Testis (tissue), 3 donors: Measurements from ENCODE around the gene GZF1. TPM values are rescaled to one million over a fixed set of nuclear protein-coding genes. Genes with fewer than 3 reads are reported as not detected.

ENCODE experiments used
- DNase-seq: peaks from one replicate; pipeline ENCODE4 v3.0.0-alpha.2; 2019
- H3K27ac ChIP-seq, 2 donors: fragments of 200-600 bp; sonication (generic); one replicate each; pipeline ENCODE4 v1.5.1; 2019
- H3K27me3 ChIP-seq: fragments of 200-600 bp; sonication (generic); one replicate; pipeline ENCODE4 v1.5.1; 2019
- H3K36me3 ChIP-seq: fragments of 200-600 bp; sonication (generic); one replicate; pipeline ENCODE4 v1.5.1; 2017; ENCODE audit warnings: low read depth; ENCODE audit errors: missing control alignments
- H3K4me1 ChIP-seq: fragments of 200-600 bp; sonication (generic); one replicate; pipeline ENCODE4 v1.5.1; 2019
- H3K4me3 ChIP-seq, 2 donors: fragments of 200-600 bp; sonication (generic); one replicate each; pipeline ENCODE4 v1.5.1; 2017 to 2019
- H3K9me3 ChIP-seq: fragments of 200-600 bp; sonication (generic); one replicate; pipeline ENCODE4 v1.5.1; 2017
- POLR2A ChIP-seq: fragments of 450-650 bp; IDR thresholded peaks from one replicate; pipeline ENCODE4 v1.6.1; 2017; ENCODE audit warnings: antibody characterized with exemption, mild to moderate bottlenecking, moderate library complexity
- WGBS, 2 donors: methylation state at CpG; one replicate each; pipeline ENCODE4 v1.1.5; 2018; 5-methylcytosine and 5-hydroxymethylcytosine counted together
- intact Hi-C: fragments of 100-400 bp; cut with DNase I; formaldehyde crosslinking; loops from one replicate; pipeline ENCODE4 v1.15.1; 2023; ENCODE audit warnings: low total_unique reads
- polyA plus RNA-seq: library from polyadenylated mRNA; stranded (reverse); fragments of 350-450 nt; fragmentation: Illumina TruSeq; extraction: RNeasy Lipid Tissue Mini Kit (QIAGEN cat#74804); gene quantifications from one replicate; pipeline ENCODE4 v1.2.3, GENCODE V29; 2014; ENCODE audit warnings: low read depth, low replicate concordance; ENCODE audit not compliant: insufficient read depth
- total RNA-seq, 2 donors: library from RNA; depleted of rRNA; stranded (reverse); fragments of >200 nt; gene quantifications; one replicate each; pipeline ENCODE4 v1.2.3, GENCODE V29; 2016
- TF ChIP-seq, protein P1 (sequence below), 3 experiments: fragments of 450-650 bp in 2 of 3; fragments of 200-600 bp in 1 of 3; sonication (generic) in 1 of 3; IDR thresholded peaks; one replicate each; pipeline ENCODE4 v1.5.1; 2016 to 2019; ENCODE audit warnings: antibody characterized with exemption in 3 of 3, mild to moderate bottlenecking in 2 of 3, moderate library complexity in 1 of 3

Gene GZF1
- total and polyA plus RNA-seq, 3 donors from 2014 or later, result 32.4 to 47.4 (median 46.1) TPM

DNA sequence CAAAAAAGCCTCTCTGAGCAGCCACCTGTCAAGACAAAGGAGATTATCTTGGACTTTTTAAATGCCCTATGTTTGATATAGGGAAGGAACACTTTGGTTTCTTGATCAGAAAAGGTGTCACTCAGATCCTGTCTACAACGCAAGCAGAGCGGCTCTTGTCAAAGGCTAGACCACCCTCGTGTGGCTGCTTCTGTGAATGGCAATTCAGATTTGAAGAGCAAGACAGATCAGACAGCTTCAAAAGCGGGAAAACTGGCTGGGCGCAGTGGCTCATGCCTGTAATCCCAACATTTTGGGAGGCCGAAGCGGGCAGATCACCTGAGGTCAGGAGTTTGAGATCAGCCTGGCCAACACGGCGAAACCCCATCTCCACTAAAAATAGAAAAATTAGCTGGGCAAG is 21.5 kb upstream of the GZF1 start:
- 46 to 64% methylated on average over 9 of the region's 9 CpGs for WGBS, 2 donors
- intact Hi-C loops, result no loop called here

DNA sequence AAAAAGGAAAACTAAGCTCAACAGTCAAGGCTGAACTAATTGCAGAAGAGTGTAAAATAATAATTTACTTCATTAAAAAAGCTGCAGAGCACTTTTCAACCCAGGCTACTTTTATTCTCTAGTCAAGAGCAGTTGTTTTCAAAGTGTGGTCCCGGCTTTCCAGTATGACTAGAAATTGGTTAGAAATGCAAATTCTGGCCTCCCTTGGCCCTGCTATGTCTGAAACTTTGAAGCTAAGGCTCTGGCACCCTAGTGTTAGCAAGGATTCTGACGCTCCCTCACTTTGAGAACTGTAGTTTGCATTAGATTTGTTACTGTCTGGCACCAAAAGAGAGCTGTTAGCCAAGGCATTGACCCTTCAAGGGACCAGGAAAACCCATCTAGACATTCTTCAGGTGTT is 20.9 kb upstream of the GZF1 start:
- H3K4me1 ChIP-seq, result peaks cover 7% of the 10 kb centered on the region
- H3K4me3 ChIP-seq, result no peak overlapping the region
- TF ChIP-seq POLR2A, result no peak
- TF ChIP-seq, protein P1, sequence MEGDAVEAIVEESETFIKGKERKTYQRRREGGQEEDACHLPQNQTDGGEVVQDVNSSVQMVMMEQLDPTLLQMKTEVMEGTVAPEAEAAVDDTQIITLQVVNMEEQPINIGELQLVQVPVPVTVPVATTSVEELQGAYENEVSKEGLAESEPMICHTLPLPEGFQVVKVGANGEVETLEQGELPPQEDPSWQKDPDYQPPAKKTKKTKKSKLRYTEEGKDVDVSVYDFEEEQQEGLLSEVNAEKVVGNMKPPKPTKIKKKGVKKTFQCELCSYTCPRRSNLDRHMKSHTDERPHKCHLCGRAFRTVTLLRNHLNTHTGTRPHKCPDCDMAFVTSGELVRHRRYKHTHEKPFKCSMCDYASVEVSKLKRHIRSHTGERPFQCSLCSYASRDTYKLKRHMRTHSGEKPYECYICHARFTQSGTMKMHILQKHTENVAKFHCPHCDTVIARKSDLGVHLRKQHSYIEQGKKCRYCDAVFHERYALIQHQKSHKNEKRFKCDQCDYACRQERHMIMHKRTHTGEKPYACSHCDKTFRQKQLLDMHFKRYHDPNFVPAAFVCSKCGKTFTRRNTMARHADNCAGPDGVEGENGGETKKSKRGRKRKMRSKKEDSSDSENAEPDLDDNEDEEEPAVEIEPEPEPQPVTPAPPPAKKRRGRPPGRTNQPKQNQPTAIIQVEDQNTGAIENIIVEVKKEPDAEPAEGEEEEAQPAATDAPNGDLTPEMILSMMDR (IDR thresholded peaks at IDR 0.05), result no peak
- H3K9me3 ChIP-seq, result no peaks in the 10 kb centered on the region
- H3K27ac ChIP-seq, result no peak overlapping the region
- WGBS, 2 donors, result 78% methylated on average over 2 of the region's 2 CpGs
- H3K27me3 ChIP-seq, result no peaks in the 10 kb centered on the region
- H3K36me3 ChIP-seq, result no peaks in the 10 kb centered on the region
- no peak for DNase-seq
- intact Hi-C loops, result no loop called here

More for the DNA sequence above, 21.5 kb upstream of the GZF1 start:
- Histone ChIP-seq H3K27me3 (no peaks in the 10 kb centered on the region), H3K36me3 (no peaks in the 10 kb centered on the region), H3K27ac (peak overlapping the region; percentile 44 to 65), H3K4me1 (peaks cover 7% of the 10 kb centered on the region), H3K9me3 (no peaks in the 10 kb centered on the region), H3K4me3 (no peak overlapping the region)
- DNase-seq, result peak; percentile 88
- TF ChIP-seq, protein P1 (IDR thresholded peaks at IDR 0.05), result peak; percentile 43 to 72 (median 65)
- TF ChIP-seq POLR2A, result no peak

DNA sequence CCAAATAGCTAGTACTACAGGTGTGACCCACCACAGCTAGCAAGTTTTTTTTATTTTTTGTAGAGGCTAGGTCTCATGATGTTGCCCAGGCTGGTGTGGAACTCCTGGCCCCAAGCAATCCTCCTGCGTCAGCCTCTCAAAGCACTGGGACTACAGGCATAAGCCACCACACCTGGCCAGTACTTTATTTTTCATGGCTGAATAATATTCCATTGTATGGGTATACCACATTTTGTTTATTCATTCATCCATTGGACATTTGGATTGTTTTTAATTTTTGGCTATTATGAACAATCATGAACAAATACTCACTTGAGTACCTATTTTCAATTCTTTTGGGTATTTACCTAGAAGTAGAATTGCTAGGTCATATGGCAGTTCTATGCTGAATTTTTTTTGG is 18.4 kb upstream of the GZF1 start:
- TF ChIP-seq, protein P1 (IDR thresholded peaks at IDR 0.05), result no peak
- TF ChIP-seq POLR2A, result no peak
- Histone ChIP-seq H3K9me3 (no peaks in the 10 kb centered on the region), H3K36me3 (no peaks in the 10 kb centered on the region), H3K4me1 (no peaks in the 10 kb centered on the region), H3K27me3 (no peaks in the 10 kb centered on the region), H3K27ac (no peak overlapping the region), H3K4me3 (no peak overlapping the region)
- intact Hi-C loops, result no loop called here
- no peak for DNase-seq
- 100% methylated on average over 1 of the region's 1 CpG for WGBS, 2 donors

DNA sequence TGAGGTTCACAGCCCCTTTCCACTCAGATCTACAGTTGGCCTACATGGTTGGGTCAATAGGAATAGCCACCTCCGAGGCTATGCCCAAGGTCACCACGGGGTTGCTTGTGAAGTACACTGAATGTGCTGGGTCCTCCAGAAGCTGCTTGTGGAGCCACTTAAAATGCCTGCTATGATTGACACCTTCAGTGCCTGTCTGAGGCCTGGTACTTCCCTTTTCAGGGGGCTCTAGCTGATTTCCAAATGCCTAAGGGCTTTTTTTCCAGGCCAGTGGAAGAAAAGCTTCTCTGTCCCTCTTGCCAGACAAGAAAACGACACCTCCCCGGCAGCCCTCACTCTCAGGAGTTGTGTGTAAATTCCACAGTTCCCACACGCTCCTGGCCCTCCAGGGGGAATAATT is 17.6 kb upstream of the GZF1 start:
- no peak overlapping the region for H3K4me3 ChIP-seq
- intact Hi-C loops, result no loop called here
- WGBS, 2 donors, result 75 to 95% methylated on average over 3 to 5 of the region's 5 CpGs
- no peaks in the 10 kb centered on the region for H3K36me3 ChIP-seq
- H3K4me1 ChIP-seq, result peaks cover 4% of the 10 kb centered on the region
- DNase-seq, result no peak
- TF ChIP-seq, protein P1 (IDR thresholded peaks at IDR 0.05), result no peak
- no peak for TF ChIP-seq POLR2A
- H3K27me3 ChIP-seq, result no peaks in the 10 kb centered on the region
- H3K27ac ChIP-seq, result no peak overlapping the region
- no peaks in the 10 kb centered on the region for H3K9me3 ChIP-seq

DNA sequence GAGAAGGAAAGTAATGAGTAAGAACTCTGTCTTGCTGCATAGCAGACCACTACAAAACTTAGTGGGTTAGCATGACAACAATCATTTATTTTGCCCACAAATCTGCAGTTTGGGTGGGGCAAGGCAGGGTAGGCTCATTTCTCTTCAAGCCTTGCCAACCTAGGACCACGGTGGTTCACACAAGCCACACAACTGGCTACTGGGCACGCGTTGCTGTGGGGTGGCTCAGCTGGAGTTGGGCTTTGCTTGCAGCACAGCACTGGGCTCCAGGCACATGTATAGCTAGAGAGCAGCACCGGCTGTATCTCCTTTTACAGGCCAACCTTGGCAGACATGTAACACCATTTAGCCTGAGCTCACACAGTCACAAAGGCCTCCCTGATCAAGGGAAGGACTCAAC is 16.0 kb upstream of the GZF1 start:
- no peak overlapping the region for H3K27ac ChIP-seq
- peaks cover 6% of the 10 kb centered on the region for H3K4me1 ChIP-seq
- no peak for TF ChIP-seq POLR2A
- TF ChIP-seq, protein P1 (IDR thresholded peaks at IDR 0.05), result no peak
- 87 to 94% methylated on average over 3 to 4 of the region's 4 CpGs for WGBS, 2 donors
- no peak for DNase-seq
- H3K9me3 ChIP-seq, result no peaks in the 10 kb centered on the region
- no peak overlapping the region for H3K4me3 ChIP-seq
- intact Hi-C loops, result no loop called here
- no peaks in the 10 kb centered on the region for H3K27me3 ChIP-seq
- no peaks in the 10 kb centered on the region for H3K36me3 ChIP-seq
